ENCODE measurements around the gene CYP2W1. TPM values are rescaled to one million over a fixed set of nuclear protein-coding genes. Genes with fewer than 3 reads are reported as not detected.

The CYP2W1 gene
- polyA plus RNA-seq, 1 donor from 2014 or later = not detected

DNA sequence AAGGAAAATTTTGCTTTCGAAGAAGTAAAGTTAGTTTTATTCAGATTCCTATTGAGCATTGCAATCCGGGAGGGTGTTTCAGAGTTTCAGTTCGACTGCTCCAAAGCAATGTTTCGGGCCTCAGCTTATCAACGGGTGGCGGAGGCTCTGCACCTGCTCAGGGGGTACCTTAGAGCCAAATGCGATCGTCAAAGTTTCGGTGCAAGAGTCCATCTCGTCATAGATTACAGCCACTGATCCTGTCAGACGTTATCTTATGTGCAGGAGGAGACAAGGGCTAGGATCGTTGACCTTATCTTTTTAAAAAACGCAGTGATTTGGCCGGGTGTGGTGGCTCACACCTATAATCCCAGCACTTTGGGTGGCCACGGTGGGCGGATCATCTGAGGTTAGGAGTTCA lies 3.8 kb upstream of the CYP2W1 start:
- Mint-ChIP-seq H3K4me1 (peaks cover 4 to 9% (median 6%) of the 10 kb centered on the region in 3 donors), H3K36me3 (no peaks in the 10 kb centered on the region), H3K4me3 (peak overlapping the region in 1 of 4 donors; percentile 44), H3K27ac (no peak overlapping the region), H3K9me3 (no peaks in the 10 kb centered on the region), H3K27me3 (peaks cover 2% of the 10 kb centered on the region)

DNA sequence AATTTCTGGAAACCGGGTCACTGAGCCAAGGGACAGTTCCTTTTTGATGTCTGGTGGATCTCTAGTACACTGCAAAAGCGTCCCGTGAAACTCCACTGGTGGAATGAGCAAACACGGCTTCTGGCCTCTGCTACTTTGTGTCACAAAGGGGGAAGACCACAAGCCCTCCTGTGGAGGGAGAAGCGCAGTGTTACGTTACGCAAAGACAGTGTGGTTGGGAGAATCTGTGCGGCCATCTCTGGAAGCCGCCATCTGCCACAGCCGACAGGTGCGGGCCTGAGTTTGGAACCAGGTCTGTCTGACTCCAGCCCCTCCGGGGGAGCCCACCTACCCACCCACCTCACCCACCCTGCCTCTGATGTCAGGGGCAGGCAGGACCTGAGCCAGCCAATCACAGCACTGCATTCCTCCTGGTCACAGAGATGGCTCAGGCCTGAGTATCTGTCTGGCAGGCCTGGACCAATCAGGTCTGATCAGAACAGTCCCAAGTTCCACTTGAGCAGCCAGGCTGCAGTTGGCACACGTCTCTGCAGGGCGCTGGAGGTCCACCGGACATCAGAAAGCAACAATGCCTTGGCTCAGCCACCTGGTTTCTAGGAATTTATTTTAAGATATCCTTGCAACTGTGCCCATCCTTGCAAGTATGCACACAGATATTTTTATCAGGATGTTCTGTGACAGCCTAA lies 3.0 kb upstream of the CYP2W1 start:
- Mint-ChIP-seq H3K9me3 (no peaks in the 10 kb centered on the region), H3K36me3 (no peaks in the 10 kb centered on the region), H3K27me3 (peaks cover 2% of the 10 kb centered on the region), H3K4me3 (peak overlapping the region in 1 of 4 donors; percentile 44), H3K4me1 (peaks cover 3 to 4% (median 3%) of the 10 kb centered on the region in 3 donors), H3K27ac (peak overlapping the region in 1 of 3 donors; percentile 53)

DNA sequence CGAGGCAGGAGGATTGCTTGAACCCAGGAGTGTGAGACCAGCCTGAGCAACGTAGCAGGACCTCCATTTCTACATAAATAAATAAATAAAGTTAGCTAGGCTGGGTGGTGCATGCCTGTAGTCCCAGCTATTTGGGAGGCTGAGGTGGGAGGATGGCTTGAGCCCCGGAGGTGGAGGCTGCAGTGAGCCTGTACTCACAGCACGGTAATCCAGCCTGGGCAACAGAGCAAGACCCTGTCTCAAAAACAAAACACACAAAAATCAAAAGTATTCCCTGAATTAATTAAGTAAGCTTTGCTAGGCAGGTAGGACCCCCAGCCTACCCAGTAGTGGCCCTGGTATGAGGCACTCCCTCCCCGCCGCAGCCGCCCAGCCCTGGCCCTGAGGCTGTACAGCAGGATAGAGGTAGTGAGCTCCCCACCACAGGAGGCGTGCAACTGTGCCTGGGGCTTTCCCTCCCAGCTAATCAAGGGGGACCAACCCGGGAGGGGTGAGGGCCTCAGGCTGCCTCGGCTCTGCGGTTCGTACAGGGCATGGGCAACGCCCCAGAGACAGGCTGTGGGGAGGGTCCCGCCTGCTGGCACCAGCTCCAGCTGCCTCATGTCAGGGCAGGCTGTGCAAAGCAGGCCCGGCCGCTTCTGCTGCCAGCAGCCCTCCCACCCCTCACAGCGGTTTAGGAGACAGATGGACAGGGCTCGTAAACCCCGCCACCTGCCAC lies 1.0 kb upstream of the CYP2W1 start:
- Mint-ChIP-seq H3K27ac (no peak overlapping the region), H3K4me1 (peaks cover 3 to 4% (median 3%) of the 10 kb centered on the region in 3 donors), H3K4me3 (no peak overlapping the region), H3K36me3 (no peaks in the 10 kb centered on the region), H3K27me3 (peaks cover 11% of the 10 kb centered on the region), H3K9me3 (no peaks in the 10 kb centered on the region)

DNA sequence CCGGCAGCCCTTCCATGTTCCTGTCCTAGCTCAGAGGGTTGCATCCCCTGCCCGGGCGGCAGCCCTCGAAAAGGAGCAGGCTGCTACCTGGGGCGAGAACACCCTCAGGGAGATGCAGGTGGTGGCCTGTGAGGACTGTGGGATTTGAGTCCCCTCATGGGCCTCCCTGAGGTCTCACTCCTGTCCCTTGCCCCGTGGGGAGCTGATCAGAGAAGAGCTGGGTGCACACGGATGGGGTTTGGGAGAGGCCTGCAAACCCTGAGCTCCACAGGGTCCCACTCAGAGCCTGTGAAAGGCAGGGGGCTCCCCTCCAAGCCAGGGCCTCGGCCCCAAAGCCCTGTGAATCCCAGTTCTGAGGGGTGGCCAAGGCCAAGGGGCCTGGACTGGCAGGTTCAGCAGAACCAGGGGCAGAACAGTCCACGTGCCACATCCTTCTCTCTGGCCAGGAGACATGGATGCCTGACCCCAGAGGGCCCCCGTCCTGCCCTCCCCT lies 424 bp upstream of the CYP2W1 start:
- H3K4me3 Mint-ChIP-seq = no peak overlapping the region
- no peak overlapping the region for H3K27ac Mint-ChIP-seq
- H3K36me3 Mint-ChIP-seq = no peaks in the 10 kb centered on the region
- H3K4me1 Mint-ChIP-seq = peaks cover 3 to 4% (median 3%) of the 10 kb centered on the region in 3 donors
- H3K27me3 Mint-ChIP-seq = peaks cover 11% of the 10 kb centered on the region
- H3K9me3 Mint-ChIP-seq = no peaks in the 10 kb centered on the region

DNA sequence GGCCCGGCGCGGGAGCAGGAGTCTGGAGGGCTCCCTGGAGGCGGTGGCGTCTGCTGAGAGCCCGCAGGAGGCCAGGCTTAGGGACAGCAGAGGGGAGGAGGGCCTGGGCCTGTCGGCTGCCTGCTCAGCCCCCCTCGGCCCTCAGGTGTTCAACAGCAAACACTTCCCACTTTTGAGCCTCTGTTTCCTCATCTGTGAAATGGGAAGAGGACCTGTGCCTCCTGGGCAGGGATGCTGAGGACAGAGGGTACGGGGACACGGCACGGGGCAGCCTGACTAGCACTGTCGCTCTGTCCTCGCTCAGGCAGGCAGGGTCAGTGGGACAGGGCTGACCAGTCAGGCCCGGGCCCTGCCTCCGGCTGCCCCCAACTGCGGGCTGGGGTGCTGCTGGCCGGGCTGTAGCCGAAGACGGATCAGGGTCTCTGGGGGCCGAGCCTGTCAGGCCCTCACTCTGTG lies 663 bp downstream of the CYP2W1 start:
- H3K36me3 Mint-ChIP-seq = no peaks in the 10 kb centered on the region
- no peaks in the 10 kb centered on the region for H3K9me3 Mint-ChIP-seq
- no peak overlapping the region for H3K27ac Mint-ChIP-seq
- no peak overlapping the region for H3K4me3 Mint-ChIP-seq
- peaks cover 11% of the 10 kb centered on the region for H3K27me3 Mint-ChIP-seq
- H3K4me1 Mint-ChIP-seq = peaks cover 0 to 3% (median 3%) of the 10 kb centered on the region in 3 donors

DNA sequence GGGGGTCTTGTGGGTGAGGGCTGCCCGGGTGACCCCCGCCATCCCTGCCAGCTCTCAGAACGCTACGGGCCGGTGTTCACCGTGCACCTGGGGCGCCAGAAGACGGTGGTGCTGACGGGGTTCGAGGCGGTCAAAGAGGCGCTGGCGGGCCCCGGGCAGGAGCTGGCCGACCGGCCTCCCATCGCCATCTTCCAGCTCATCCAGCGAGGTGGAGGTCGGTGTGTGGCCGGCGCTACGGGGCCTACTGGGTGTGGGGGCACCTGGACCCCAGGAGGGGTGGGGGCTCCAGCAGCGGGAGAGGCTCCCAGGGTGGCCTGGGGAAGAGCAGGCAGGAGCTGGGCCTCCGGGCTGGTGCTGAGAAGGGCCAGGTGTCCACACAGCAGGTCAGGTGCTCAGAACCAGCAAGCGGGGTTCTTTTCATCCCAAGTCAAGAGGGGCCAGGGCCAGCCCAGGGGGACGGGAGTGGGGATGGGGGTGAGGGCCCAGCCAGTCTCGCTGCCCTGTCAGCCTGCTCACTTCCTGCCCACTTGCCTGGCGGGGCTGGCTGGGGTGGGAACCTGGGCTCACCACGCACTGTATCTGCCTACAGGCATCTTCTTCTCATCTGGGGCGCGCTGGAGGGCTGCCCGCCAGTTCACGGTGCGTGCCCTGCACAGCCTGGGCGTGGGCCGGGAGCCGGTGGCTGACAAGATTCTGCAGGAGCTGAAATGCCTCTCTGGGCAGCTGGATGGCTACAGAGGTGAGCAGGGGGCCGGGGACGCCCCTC lies 1.6 kb downstream of the CYP2W1 start:
- H3K4me1 Mint-ChIP-seq = peaks cover 0 to 3% (median 3%) of the 10 kb centered on the region in 3 donors
- no peaks in the 10 kb centered on the region for H3K9me3 Mint-ChIP-seq
- no peak overlapping the region for H3K27ac Mint-ChIP-seq
- H3K36me3 Mint-ChIP-seq = no peaks in the 10 kb centered on the region
- H3K4me3 Mint-ChIP-seq = no peak overlapping the region
- peaks cover 11% of the 10 kb centered on the region for H3K27me3 Mint-ChIP-seq

- no peaks in the 10 kb centered on the region for H3K36me3 Mint-ChIP-seq
- peaks cover 11% of the 10 kb centered on the region for H3K27me3 Mint-ChIP-seq
- peaks cover 0 to 3% (median 3%) of the 10 kb centered on the region in 3 donors for H3K4me1 Mint-ChIP-seq
- no peak overlapping the region for H3K27ac Mint-ChIP-seq
- H3K9me3 Mint-ChIP-seq = no peaks in the 10 kb centered on the region
- no peak overlapping the region for H3K4me3 Mint-ChIP-seq
Observed at GRCh38 chr7:985127-985416, 2.1 kb downstream of the CYP2W1 start.

DNA sequence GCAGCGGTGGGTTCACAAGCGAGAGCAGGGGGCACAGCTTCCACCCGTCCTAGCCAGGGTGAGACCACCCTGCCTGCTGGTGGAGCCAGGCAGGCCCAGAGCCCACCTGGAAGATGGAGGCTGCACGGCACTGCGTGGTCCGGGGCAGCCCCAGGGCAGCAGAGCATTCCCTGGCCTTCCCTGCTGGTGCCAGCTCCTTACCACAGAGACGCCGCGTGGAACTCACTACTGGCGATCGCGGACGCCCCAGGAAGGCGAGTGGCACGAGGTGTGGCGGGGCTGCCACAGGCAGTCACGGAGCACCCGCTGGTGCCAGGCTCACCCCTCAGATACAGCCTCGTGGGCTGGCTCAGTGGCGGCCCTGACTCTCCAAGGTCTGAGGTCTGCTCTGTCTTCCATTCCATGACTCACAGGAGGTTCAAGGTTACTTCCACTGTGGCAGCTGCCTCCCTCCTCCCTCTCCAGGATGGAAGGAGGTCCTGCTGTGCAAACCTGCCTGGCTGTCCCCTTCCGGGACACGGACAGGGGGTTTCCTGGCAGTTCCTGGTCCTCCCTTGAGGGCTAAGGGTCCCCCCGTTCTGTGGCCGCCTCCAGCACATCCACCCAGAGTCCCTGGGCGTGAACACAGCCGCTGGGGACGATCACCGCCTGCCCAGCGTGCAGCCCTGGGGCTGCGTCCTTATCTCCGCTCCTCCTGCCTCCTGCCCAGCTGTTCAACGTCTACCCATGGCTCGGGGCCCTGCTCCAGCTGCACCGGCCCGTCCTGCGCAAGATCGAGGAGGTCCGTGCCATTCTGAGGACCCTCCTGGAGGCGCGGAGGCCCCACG lies 3.1 kb downstream of the CYP2W1 start:
- H3K9me3 Mint-ChIP-seq = no peaks in the 10 kb centered on the region
- H3K27me3 Mint-ChIP-seq = peaks cover 10% of the 10 kb centered on the region
- H3K4me3 Mint-ChIP-seq = no peak overlapping the region
- no peaks in the 10 kb centered on the region for H3K36me3 Mint-ChIP-seq
- H3K27ac Mint-ChIP-seq = no peak overlapping the region
- H3K4me1 Mint-ChIP-seq = no peaks in the 10 kb centered on the region

GRCh38 chr7:986766-987751 lies 4.1 kb downstream of the CYP2W1 start:
- no peak overlapping the region for H3K27ac Mint-ChIP-seq
- H3K36me3 Mint-ChIP-seq = no peaks in the 10 kb centered on the region
- peaks cover 11% of the 10 kb centered on the region for H3K27me3 Mint-ChIP-seq
- H3K4me1 Mint-ChIP-seq = no peaks in the 10 kb centered on the region
- H3K9me3 Mint-ChIP-seq = no peaks in the 10 kb centered on the region
- no peak overlapping the region for H3K4me3 Mint-ChIP-seq

GRCh38 chr7:987909-988308 lies 4.9 kb downstream of the CYP2W1 start:
- no peak overlapping the region for H3K4me3 Mint-ChIP-seq
- peaks cover 0 to under 1% (median under 1%) of the 10 kb centered on the region in 3 donors for H3K4me1 Mint-ChIP-seq
- H3K9me3 Mint-ChIP-seq = no peaks in the 10 kb centered on the region
- H3K36me3 Mint-ChIP-seq = no peaks in the 10 kb centered on the region
- peaks cover 11% of the 10 kb centered on the region for H3K27me3 Mint-ChIP-seq
- H3K27ac Mint-ChIP-seq = no peak overlapping the region

GRCh38 chr7:988426-988911 lies 5.5 kb downstream of the CYP2W1 start:
- H3K36me3 Mint-ChIP-seq = no peaks in the 10 kb centered on the region
- peaks cover 2 to 3% (median 3%) of the 10 kb centered on the region in 3 donors for H3K4me1 Mint-ChIP-seq
- no peaks in the 10 kb centered on the region for H3K9me3 Mint-ChIP-seq
- no peak overlapping the region for H3K27ac Mint-ChIP-seq
- H3K4me3 Mint-ChIP-seq = peak overlapping the region in 1 of 4 donors; percentile 8
- peaks cover 14% of the 10 kb centered on the region for H3K27me3 Mint-ChIP-seq

DNA sequence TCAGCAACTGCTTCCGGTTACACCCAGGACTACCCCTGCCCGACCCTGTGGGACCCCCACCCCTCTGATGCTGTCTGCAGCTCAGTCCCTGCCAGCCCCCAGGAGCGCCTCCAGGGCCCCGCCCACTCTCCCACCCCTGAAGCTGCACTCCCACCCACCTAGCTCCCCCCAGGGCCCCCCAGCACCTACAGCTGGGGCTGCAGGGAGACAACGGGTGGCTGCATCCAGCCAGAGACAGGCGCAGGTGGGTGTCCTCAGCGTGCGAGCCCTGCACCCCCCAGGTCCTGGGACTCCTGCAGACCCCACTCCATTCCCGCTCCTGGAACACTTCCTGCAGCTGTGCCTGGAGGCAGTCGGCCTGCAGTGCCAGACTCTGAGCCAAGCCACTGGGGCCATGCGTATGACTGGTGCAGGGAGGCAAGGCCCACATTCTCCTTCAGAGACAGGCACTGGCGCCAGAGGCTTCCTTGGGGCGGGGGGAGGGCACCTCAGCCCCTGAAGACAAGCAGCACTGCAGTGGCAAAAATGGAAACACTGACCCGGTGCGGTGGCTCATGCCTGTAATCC lies 6.1 kb downstream of the CYP2W1 start:
- Mint-ChIP-seq H3K27me3 (peaks cover 14% of the 10 kb centered on the region), H3K4me3 (no peak overlapping the region), H3K4me1 (peaks cover 2 to 3% (median 3%) of the 10 kb centered on the region in 3 donors), H3K9me3 (no peaks in the 10 kb centered on the region), H3K27ac (no peak overlapping the region), H3K36me3 (no peaks in the 10 kb centered on the region)

DNA sequence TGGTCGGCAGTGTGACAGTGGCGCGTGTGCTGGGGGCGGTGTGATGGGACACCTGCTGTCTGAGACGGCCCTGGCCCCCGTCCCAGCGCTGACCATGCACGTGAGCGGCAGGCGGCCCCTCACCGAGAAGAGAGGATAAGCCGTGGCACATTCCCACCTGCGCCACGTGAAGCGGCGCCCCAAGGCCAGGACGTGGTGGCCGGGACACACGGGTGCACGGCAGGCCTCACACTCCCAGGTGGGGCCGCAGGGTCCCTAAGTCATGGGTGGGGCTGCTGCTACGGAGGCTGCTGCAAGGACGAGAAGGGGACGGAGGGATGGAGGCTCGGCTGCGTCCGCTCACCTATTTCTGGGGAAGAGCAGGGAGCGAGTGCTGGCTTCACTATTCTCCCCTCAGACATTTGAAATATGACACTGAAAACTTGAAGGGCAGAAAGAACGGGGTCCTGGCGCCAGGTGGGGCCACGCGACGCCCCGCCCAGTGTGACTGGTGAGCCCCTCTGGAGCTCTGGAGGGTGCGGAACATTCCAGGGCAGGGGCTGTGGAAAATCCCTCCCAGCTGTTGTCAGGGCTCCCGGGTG lies 7.5 kb downstream of the CYP2W1 start:
- H3K27ac Mint-ChIP-seq = no peak overlapping the region
- H3K9me3 Mint-ChIP-seq = no peaks in the 10 kb centered on the region
- H3K36me3 Mint-ChIP-seq = peaks cover 2% of the 10 kb centered on the region
- H3K4me1 Mint-ChIP-seq = peaks cover 3 to 6% (median 3%) of the 10 kb centered on the region in 3 donors
- H3K27me3 Mint-ChIP-seq = peaks cover 14% of the 10 kb centered on the region
- no peak overlapping the region for H3K4me3 Mint-ChIP-seq
